ENCODE results near the gene PRKCA. TPM values are rescaled to one million over a fixed set of nuclear protein-coding genes. Genes with fewer than 3 reads are reported as not detected.

PRKCA gene
- total RNA-seq, 1 experiment from 2014 or later: 29.5 TPM

DNA sequence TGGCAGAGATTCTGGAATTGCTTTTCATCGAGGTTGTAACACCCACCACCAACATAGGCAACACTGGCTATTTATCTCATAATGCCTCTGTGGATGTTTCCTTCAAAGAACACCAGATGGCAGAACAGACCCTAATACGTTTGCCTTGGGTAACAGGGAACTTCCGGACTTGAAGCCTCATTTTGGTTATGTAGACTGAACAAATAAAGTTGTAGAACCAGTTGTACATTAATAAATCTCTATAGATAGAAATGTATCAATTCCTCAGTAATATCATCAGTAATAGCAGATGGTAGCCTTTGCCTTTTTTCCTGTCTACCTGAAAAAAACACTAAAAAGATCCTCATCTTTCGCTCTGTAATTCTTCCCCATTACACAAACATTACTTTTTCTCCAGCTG, 47.3 kb upstream of the PRKCA start:
- ATAC-seq (peak; percentile 75), DNase-seq (ENCODE audit: low spot score) (no peak)
- no peaks in the 10 kb centered on the region for H3K9me3 Mint-ChIP-seq
- no peaks in the 10 kb centered on the region for H3K4me1 Mint-ChIP-seq
- no peaks in the 10 kb centered on the region for H3K36me3 Mint-ChIP-seq
- POLR2A ChIA-PET: no interaction called here
- no peaks in the 10 kb centered on the region for H3K27me3 Mint-ChIP-seq (ENCODE audit: low read depth)
- no peak for TF ChIP-seq JUN (CRISPR knock-in tag; IDR thresholded peaks at IDR 0.05)
- TF ChIP-seq, protein P1, sequence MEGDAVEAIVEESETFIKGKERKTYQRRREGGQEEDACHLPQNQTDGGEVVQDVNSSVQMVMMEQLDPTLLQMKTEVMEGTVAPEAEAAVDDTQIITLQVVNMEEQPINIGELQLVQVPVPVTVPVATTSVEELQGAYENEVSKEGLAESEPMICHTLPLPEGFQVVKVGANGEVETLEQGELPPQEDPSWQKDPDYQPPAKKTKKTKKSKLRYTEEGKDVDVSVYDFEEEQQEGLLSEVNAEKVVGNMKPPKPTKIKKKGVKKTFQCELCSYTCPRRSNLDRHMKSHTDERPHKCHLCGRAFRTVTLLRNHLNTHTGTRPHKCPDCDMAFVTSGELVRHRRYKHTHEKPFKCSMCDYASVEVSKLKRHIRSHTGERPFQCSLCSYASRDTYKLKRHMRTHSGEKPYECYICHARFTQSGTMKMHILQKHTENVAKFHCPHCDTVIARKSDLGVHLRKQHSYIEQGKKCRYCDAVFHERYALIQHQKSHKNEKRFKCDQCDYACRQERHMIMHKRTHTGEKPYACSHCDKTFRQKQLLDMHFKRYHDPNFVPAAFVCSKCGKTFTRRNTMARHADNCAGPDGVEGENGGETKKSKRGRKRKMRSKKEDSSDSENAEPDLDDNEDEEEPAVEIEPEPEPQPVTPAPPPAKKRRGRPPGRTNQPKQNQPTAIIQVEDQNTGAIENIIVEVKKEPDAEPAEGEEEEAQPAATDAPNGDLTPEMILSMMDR (IDR thresholded peaks at IDR 0.05): 0 out of 2 replicates have a peak, but pooled peaks have one; percentile 34
- H3K4me3 Mint-ChIP-seq: no peak overlapping the region
- H3K27ac Mint-ChIP-seq: no peak overlapping the region
- CTCF ChIA-PET: interaction anchor here (1.0 to 1.7 kb wide), 3 partner anchors 54 to 419 kb away, joined by 4 read pairs; no protein-coding TSS in a partner anchor

DNA sequence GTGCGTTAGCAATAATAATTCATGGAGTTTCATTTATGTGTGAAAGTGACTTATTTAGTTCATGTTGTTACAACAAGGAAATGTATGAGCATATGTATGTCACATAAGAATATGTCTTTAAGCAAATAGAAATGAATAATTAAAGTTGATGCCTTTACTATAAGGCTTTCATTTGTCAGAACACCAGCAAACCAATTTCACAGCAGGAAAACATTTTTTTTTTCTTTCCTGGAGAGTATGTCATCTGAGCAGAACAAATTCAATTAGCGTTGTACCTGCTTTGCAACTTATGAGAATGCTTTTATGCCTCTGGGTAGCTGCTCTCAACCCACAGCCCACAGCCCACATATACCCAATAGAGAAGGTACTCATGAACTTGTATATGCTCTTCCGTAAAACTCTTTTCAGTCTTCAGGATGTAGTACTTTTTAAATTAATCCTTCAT, 46.9 kb upstream of the PRKCA start:
- Mint-ChIP-seq H3K27ac (no peak overlapping the region), H3K9me3 (no peaks in the 10 kb centered on the region), H3K4me1 (no peaks in the 10 kb centered on the region), H3K36me3 (no peaks in the 10 kb centered on the region), H3K27me3 (ENCODE audit: low read depth) (no peaks in the 10 kb centered on the region), H3K4me3 (no peak overlapping the region)
- CTCF ChIA-PET: interaction anchor here (0.8 to 1.7 kb wide), 5 partner anchors 10 to 418 kb away, joined by 3 to 4 read pairs (median 4); no protein-coding TSS in a partner anchor
- DNase-seq (ENCODE audit: low spot score): no peak
- ATAC-seq: no peak
- POLR2A ChIA-PET: no interaction called here
- TF ChIP-seq, protein P2, sequence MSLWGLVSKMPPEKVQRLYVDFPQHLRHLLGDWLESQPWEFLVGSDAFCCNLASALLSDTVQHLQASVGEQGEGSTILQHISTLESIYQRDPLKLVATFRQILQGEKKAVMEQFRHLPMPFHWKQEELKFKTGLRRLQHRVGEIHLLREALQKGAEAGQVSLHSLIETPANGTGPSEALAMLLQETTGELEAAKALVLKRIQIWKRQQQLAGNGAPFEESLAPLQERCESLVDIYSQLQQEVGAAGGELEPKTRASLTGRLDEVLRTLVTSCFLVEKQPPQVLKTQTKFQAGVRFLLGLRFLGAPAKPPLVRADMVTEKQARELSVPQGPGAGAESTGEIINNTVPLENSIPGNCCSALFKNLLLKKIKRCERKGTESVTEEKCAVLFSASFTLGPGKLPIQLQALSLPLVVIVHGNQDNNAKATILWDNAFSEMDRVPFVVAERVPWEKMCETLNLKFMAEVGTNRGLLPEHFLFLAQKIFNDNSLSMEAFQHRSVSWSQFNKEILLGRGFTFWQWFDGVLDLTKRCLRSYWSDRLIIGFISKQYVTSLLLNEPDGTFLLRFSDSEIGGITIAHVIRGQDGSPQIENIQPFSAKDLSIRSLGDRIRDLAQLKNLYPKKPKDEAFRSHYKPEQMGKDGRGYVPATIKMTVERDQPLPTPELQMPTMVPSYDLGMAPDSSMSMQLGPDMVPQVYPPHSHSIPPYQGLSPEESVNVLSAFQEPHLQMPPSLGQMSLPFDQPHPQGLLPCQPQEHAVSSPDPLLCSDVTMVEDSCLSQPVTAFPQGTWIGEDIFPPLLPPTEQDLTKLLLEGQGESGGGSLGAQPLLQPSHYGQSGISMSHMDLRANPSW (CRISPR knock-in tag; conservative IDR thresholded peaks at IDR 0.05; ENCODE audit: low read depth): no peak
- TF ChIP-seq FOXK1 (CRISPR knock-in tag; IDR thresholded peaks at IDR 0.05) (no peak), HMGA2 (CRISPR knock-in tag; IDR thresholded peaks at IDR 0.05) (no peak), NR1H2 (CRISPR knock-in tag; IDR thresholded peaks at IDR 0.05) (no peak), ATF1 (CRISPR knock-in tag; IDR thresholded peaks at IDR 0.05) (no peak), RORB (CRISPR knock-in tag; IDR thresholded peaks at IDR 0.05) (no peak), OVOL2 (CRISPR knock-in tag; IDR thresholded peaks at IDR 0.05; ENCODE audit: borderline replicate concordance) (no peak), ZNF138 (CRISPR knock-in tag; conservative IDR thresholded peaks at IDR 0.05) (no peak), SMAD4 (CRISPR knock-in tag; IDR thresholded peaks at IDR 0.05) (no peak)
- TF ChIP-seq, protein P3, sequence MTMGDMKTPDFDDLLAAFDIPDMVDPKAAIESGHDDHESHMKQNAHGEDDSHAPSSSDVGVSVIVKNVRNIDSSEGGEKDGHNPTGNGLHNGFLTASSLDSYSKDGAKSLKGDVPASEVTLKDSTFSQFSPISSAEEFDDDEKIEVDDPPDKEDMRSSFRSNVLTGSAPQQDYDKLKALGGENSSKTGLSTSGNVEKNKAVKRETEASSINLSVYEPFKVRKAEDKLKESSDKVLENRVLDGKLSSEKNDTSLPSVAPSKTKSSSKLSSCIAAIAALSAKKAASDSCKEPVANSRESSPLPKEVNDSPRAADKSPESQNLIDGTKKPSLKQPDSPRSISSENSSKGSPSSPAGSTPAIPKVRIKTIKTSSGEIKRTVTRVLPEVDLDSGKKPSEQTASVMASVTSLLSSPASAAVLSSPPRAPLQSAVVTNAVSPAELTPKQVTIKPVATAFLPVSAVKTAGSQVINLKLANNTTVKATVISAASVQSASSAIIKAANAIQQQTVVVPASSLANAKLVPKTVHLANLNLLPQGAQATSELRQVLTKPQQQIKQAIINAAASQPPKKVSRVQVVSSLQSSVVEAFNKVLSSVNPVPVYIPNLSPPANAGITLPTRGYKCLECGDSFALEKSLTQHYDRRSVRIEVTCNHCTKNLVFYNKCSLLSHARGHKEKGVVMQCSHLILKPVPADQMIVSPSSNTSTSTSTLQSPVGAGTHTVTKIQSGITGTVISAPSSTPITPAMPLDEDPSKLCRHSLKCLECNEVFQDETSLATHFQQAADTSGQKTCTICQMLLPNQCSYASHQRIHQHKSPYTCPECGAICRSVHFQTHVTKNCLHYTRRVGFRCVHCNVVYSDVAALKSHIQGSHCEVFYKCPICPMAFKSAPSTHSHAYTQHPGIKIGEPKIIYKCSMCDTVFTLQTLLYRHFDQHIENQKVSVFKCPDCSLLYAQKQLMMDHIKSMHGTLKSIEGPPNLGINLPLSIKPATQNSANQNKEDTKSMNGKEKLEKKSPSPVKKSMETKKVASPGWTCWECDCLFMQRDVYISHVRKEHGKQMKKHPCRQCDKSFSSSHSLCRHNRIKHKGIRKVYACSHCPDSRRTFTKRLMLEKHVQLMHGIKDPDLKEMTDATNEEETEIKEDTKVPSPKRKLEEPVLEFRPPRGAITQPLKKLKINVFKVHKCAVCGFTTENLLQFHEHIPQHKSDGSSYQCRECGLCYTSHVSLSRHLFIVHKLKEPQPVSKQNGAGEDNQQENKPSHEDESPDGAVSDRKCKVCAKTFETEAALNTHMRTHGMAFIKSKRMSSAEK (CRISPR knock-in tag; IDR thresholded peaks at IDR 0.05; ENCODE audit: borderline replicate concordance): no peak
- TF ChIP-seq, protein P4, sequence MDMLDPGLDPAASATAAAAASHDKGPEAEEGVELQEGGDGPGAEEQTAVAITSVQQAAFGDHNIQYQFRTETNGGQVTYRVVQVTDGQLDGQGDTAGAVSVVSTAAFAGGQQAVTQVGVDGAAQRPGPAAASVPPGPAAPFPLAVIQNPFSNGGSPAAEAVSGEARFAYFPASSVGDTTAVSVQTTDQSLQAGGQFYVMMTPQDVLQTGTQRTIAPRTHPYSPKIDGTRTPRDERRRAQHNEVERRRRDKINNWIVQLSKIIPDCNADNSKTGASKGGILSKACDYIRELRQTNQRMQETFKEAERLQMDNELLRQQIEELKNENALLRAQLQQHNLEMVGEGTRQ (CRISPR knock-in tag; IDR thresholded peaks at IDR 0.05): no peak
- TF ChIP-seq, protein P5, sequence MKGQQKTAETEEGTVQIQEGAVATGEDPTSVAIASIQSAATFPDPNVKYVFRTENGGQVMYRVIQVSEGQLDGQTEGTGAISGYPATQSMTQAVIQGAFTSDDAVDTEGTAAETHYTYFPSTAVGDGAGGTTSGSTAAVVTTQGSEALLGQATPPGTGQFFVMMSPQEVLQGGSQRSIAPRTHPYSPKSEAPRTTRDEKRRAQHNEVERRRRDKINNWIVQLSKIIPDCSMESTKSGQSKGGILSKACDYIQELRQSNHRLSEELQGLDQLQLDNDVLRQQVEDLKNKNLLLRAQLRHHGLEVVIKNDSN (CRISPR knock-in tag; IDR thresholded peaks at IDR 0.05): no peak
- TF ChIP-seq, protein P6, sequence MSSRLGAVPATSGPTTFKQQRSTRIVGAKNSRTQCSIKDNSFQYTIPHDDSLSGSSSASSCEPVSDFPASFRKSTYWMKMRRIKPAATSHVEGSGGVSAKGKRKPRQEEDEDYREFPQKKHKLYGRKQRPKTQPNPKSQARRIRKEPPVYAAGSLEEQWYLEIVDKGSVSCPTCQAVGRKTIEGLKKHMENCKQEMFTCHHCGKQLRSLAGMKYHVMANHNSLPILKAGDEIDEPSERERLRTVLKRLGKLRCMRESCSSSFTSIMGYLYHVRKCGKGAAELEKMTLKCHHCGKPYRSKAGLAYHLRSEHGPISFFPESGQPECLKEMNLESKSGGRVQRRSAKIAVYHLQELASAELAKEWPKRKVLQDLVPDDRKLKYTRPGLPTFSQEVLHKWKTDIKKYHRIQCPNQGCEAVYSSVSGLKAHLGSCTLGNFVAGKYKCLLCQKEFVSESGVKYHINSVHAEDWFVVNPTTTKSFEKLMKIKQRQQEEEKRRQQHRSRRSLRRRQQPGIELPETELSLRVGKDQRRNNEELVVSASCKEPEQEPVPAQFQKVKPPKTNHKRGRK (CRISPR knock-in tag; IDR thresholded peaks at IDR 0.05; ENCODE audit: borderline replicate concordance): no peak
- TF ChIP-seq, protein P7, sequence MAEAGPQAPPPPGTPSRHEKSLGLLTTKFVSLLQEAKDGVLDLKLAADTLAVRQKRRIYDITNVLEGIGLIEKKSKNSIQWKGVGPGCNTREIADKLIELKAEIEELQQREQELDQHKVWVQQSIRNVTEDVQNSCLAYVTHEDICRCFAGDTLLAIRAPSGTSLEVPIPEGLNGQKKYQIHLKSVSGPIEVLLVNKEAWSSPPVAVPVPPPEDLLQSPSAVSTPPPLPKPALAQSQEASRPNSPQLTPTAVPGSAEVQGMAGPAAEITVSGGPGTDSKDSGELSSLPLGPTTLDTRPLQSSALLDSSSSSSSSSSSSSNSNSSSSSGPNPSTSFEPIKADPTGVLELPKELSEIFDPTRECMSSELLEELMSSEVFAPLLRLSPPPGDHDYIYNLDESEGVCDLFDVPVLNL (CRISPR knock-in tag; IDR thresholded peaks at IDR 0.05; ENCODE audit: borderline replicate concordance, low read depth): no peak
- TF ChIP-seq, protein P8, sequence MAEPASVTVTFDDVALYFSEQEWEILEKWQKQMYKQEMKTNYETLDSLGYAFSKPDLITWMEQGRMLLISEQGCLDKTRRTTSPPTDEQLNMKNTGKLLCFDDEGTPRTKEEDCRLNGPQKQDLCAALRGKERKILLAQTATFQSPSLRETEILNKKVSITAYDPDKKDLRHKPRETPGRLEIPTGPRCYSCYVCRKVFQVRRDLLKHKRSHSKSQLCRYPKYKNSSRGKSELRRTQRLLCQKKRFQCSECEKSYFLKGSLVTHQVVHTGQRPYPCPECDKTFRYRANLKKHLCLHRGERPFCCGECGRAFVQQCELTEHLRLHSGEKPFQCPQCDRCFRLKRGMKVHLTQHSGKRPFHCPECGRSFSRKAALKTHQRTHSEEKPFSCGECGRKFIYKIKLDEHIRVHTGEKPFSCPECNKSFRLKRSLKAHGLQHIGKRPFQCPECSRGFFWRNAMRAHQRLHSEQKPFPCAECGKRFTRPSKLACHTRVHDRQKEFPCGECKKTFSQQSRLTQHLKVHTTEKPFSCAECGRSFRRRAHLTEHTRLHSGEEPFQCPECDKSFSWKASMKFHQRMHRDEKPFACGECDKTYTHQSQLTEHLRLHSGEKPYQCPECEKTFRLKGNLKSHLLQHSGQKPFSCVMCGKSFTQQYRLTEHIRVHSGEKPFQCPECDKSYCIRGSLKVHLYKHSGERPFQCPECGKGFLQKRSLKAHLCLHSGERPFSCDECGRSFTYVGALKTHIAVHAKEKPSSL (CRISPR knock-in tag; conservative IDR thresholded peaks at IDR 0.05): no peak

Data from WTC11 (cell line).